GM23338 (cell line): ENCODE results near the gene TUBB. TPM values are rescaled to one million over a fixed set of nuclear protein-coding genes. Genes with fewer than 3 reads are reported as not detected.

ENCODE experiments used
- ATAC-seq: fragments of 200-7000 bp; cut with Tn5 transposase; 3 replicates; pipeline ENCODE4 v1.9.1; 2020
- DNase-seq: peaks from one replicate; pipeline ENCODE4 v3.0.0-alpha.2; 2015; ENCODE audit warnings: low spot score
- H2AFZ ChIP-seq: fragments of 200-600 bp; sonication (generic); 2 replicates; pipeline ENCODE4 v1.8.0; 2016; ENCODE audit warnings: antibody characterized with exemption, mild to moderate bottlenecking, moderate library complexity
- H3F3A ChIP-seq: fragments of 200-600 bp; sonication (generic); replicated peaks from 2 replicates; pipeline ENCODE4 v1.8.0; 2017; ENCODE audit warnings: antibody characterized with exemption, mixed run types, low read depth
- H3K27ac ChIP-seq: fragments of 200-600 bp; sonication (generic); 2 replicates; pipeline ENCODE4 v1.6.1; 2016; ENCODE audit warnings: low read depth
- H3K27me3 ChIP-seq: fragments of 200-600 bp; sonication (generic); 2 replicates; pipeline ENCODE4 v1.8.0; 2016; ENCODE audit warnings: mild to moderate bottlenecking, mixed run types, moderate library complexity; ENCODE audit not compliant: insufficient read depth
- H3K36me3 ChIP-seq: fragments of 200-600 bp; sonication (generic); 2 replicates; pipeline ENCODE4 v1.8.0; 2016; ENCODE audit warnings: mild to moderate bottlenecking; ENCODE audit not compliant: insufficient read depth
- H3K4me1 ChIP-seq: fragments of 200-600 bp; sonication (generic); 2 replicates; pipeline ENCODE4 v1.8.0; 2016; ENCODE audit warnings: mild to moderate bottlenecking, moderate library complexity; ENCODE audit not compliant: insufficient read depth
- H3K4me2 ChIP-seq: fragments of 200-600 bp; sonication (generic); 2 replicates; pipeline ENCODE4 v1.7.1; 2017; ENCODE audit warnings: mixed run types
- H3K4me3 ChIP-seq: fragments of 200-600 bp; sonication (generic); 2 replicates; pipeline ENCODE4 v1.6.1; 2016; ENCODE audit warnings: mixed run types
- H3K79me2 ChIP-seq: fragments of 200-600 bp; sonication (generic); replicated peaks from 2 replicates; pipeline ENCODE4 v1.8.0; 2017; ENCODE audit warnings: mild to moderate bottlenecking; ENCODE audit not compliant: insufficient read depth
- H3K9me2 ChIP-seq: fragments of 200-600 bp; sonication (generic); 2 replicates; pipeline ENCODE4 v1.8.0; 2017; ENCODE audit not compliant: insufficient read depth
- H4K20me1 ChIP-seq: fragments of 200-600 bp; sonication (generic); replicated peaks from 2 replicates; pipeline ENCODE4 v1.8.0; 2017; ENCODE audit warnings: mild to moderate bottlenecking; ENCODE audit not compliant: insufficient read depth
- H3K27ac Mint-ChIP-seq: 2 replicates; pipeline ENCODE4 v1.8.0; 2020; ENCODE audit warnings: inconsistent platforms, mild to moderate bottlenecking, moderate library complexity, mixed read lengths
- H3K27me3 Mint-ChIP-seq: 3 replicates; pipeline ENCODE4 v1.8.0; 2022; ENCODE audit warnings: low read depth, mild to moderate bottlenecking, moderate library complexity, mixed read lengths, inconsistent platforms; ENCODE audit not compliant: insufficient read depth, poor library complexity
- H3K36me3 Mint-ChIP-seq: 3 replicates; pipeline ENCODE4 v1.8.0; 2021; ENCODE audit warnings: low read depth, mild to moderate bottlenecking, inconsistent platforms, moderate library complexity, mixed read lengths
- H3K4me1 Mint-ChIP-seq: 3 replicates; pipeline ENCODE4 v1.8.0; 2020; ENCODE audit warnings: mild to moderate bottlenecking, inconsistent platforms, mixed read lengths
- H3K4me3 Mint-ChIP-seq: 3 replicates; pipeline ENCODE4 v1.8.0; 2021; ENCODE audit warnings: moderate library complexity, mild to moderate bottlenecking, inconsistent platforms, mixed read lengths
- H3K9me3 Mint-ChIP-seq: 3 replicates; pipeline ENCODE4 v1.8.0; 2020; ENCODE audit warnings: moderate library complexity, mild to moderate bottlenecking, inconsistent platforms, mixed read lengths
- CREB1 ChIP-seq: fragments of 250-450 bp; sonication (Bioruptor Pico); IDR thresholded peaks from 2 replicates; pipeline ENCODE4 v1.5.0; 2020; ENCODE audit warnings: low read depth, mild to moderate bottlenecking, moderate library complexity
- CTCF ChIP-seq, 2 experiments: fragments of 200-600 bp in 1 of 2; sonication (generic) in 1 of 2; conservative IDR thresholded peaks; 2 replicates each; pipeline versions ENCODE4 v1.5.1 to v1.6.1; 2016 to 2017; ENCODE audit warnings: antibody characterized with exemption in 2 of 2, low read depth in 2 of 2, mild to moderate bottlenecking in 2 of 2, moderate library complexity in 1 of 2
- EZH2 ChIP-seq: fragments of 200-600 bp; sonication (generic); IDR thresholded peaks from one replicate; pipeline ENCODE4 v1.8.0; 2017; ENCODE audit warnings: antibody characterized with exemption, mild to moderate bottlenecking, low read depth; ENCODE audit not compliant: unreplicated experiment
- EZH2phosphoT487 ChIP-seq: fragments of 200-600 bp; sonication (generic); IDR thresholded peaks from one replicate; pipeline ENCODE4 v1.8.1; 2018; ENCODE audit warnings: antibody characterized with exemption; ENCODE audit not compliant: unreplicated experiment
- JUNB ChIP-seq: IDR thresholded peaks from one replicate; pipeline ENCODE4 v1.6.1; 2016; ENCODE audit warnings: antibody characterized with exemption; ENCODE audit not compliant: unreplicated experiment
- NANOG ChIP-seq: IDR thresholded peaks from 2 replicates; pipeline ENCODE4 v1.6.1; 2016; ENCODE audit warnings: antibody characterized with exemption, borderline replicate concordance
- POLR2AphosphoS5 ChIP-seq: IDR thresholded peaks from 2 replicates; pipeline ENCODE4 v1.6.1; 2016; ENCODE audit warnings: antibody characterized with exemption, low read depth
- STAT1 ChIP-seq: IDR thresholded peaks from one replicate; pipeline ENCODE4 v1.6.1; 2016; ENCODE audit warnings: antibody characterized with exemption; ENCODE audit not compliant: unreplicated experiment
- ZNF114 ChIP-seq: fragments of 250-450 bp; sonication (Bioruptor Pico); IDR thresholded peaks from 2 replicates; pipeline ENCODE4 v1.5.0; 2020; ENCODE audit warnings: mild to moderate bottlenecking, moderate library complexity
- ZNF331 ChIP-seq: fragments of 250-450 bp; sonication (Bioruptor Pico); IDR thresholded peaks from 2 replicates; pipeline ENCODE4 v1.5.0; 2020; ENCODE audit warnings: low read depth, mild to moderate bottlenecking, moderate library complexity
- ZNF462 ChIP-seq: fragments of 250-450 bp; sonication (Bioruptor Pico); IDR thresholded peaks from 2 replicates; pipeline ENCODE4 v1.5.0; 2020; ENCODE audit warnings: mild to moderate bottlenecking, moderate library complexity
- polyA plus RNA-seq: library from polyadenylated mRNA; unstranded; fragments of >200 nt; fragmentation: Nextera tagmentation; extraction: Ambion mirVana; gene quantifications from 2 replicates; pipeline ENCODE4 v1.2.1, GENCODE V29; 2016
- total RNA-seq: library from RNA; depleted of rRNA; stranded (reverse); fragments of >200 nt; shearing (Covaris generic); gene quantifications from 2 replicates; pipeline ENCODE4 v1.2.3, GENCODE V29; 2014
- TF ChIP-seq, protein P1 (sequence below): IDR thresholded peaks from one replicate; pipeline ENCODE4 v1.6.1; 2018; ENCODE audit warnings: antibody characterized with exemption; ENCODE audit not compliant: unreplicated experiment
- TF ChIP-seq, protein P2 (sequence below): IDR thresholded peaks from 2 replicates; pipeline ENCODE4 v1.6.1; 2016; ENCODE audit warnings: antibody characterized with exemption

Gene TUBB
- total and polyA plus RNA-seq, 2 experiments from 2014 or later, result 1,041 to 1,704 TPM

- peaks cover 3% of the 10 kb centered on the region for H3K27me3 Mint-ChIP-seq
- Histone ChIP-seq H3K4me2 (no peak overlapping the region), H3K27ac (no peak overlapping the region), H3K36me3 (peaks cover 35% of the 10 kb centered on the region), H3K4me1 (no peaks in the 10 kb centered on the region), H3K27me3 (no peaks in the 10 kb centered on the region), H3K9me2 (no peaks in the 10 kb centered on the region), H2AFZ (no peak overlapping the region), H3K79me2 (no peaks in the 10 kb centered on the region), H3K4me3 (no peak overlapping the region), H3F3A (0 out of 2 replicates have a peak, but pooled peaks cover 3% of the 10 kb centered on the region), H4K20me1 (peaks cover 14% of the 10 kb centered on the region)
- H3K36me3 Mint-ChIP-seq, result peaks cover 83% of the 10 kb centered on the region
- H3K4me3 Mint-ChIP-seq, result no peak overlapping the region
- H3K27ac Mint-ChIP-seq, result no peak overlapping the region
- TF ChIP-seq, protein P1, sequence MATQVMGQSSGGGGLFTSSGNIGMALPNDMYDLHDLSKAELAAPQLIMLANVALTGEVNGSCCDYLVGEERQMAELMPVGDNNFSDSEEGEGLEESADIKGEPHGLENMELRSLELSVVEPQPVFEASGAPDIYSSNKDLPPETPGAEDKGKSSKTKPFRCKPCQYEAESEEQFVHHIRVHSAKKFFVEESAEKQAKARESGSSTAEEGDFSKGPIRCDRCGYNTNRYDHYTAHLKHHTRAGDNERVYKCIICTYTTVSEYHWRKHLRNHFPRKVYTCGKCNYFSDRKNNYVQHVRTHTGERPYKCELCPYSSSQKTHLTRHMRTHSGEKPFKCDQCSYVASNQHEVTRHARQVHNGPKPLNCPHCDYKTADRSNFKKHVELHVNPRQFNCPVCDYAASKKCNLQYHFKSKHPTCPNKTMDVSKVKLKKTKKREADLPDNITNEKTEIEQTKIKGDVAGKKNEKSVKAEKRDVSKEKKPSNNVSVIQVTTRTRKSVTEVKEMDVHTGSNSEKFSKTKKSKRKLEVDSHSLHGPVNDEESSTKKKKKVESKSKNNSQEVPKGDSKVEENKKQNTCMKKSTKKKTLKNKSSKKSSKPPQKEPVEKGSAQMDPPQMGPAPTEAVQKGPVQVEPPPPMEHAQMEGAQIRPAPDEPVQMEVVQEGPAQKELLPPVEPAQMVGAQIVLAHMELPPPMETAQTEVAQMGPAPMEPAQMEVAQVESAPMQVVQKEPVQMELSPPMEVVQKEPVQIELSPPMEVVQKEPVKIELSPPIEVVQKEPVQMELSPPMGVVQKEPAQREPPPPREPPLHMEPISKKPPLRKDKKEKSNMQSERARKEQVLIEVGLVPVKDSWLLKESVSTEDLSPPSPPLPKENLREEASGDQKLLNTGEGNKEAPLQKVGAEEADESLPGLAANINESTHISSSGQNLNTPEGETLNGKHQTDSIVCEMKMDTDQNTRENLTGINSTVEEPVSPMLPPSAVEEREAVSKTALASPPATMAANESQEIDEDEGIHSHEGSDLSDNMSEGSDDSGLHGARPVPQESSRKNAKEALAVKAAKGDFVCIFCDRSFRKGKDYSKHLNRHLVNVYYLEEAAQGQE, result no peak
- TF ChIP-seq EZH2phosphoT487 (no peak), ZNF331 (CRISPR knock-in tag) (no peak), CTCF (conservative IDR thresholded peaks at IDR 0.05; ENCODE audit: low read depth in 2 of 2) (no peak), CREB1 (no peak), EZH2 (no peak), POLR2AphosphoS5 (no peak), ZNF114 (CRISPR knock-in tag) (no peak), ZNF462 (CRISPR knock-in tag) (no peak), JUNB (no peak), NANOG (no peak), STAT1 (no peak)
- TF ChIP-seq, protein P2, sequence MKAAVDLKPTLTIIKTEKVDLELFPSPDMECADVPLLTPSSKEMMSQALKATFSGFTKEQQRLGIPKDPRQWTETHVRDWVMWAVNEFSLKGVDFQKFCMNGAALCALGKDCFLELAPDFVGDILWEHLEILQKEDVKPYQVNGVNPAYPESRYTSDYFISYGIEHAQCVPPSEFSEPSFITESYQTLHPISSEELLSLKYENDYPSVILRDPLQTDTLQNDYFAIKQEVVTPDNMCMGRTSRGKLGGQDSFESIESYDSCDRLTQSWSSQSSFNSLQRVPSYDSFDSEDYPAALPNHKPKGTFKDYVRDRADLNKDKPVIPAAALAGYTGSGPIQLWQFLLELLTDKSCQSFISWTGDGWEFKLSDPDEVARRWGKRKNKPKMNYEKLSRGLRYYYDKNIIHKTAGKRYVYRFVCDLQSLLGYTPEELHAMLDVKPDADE, result no peak
- H3K4me1 Mint-ChIP-seq, result peaks cover 7% of the 10 kb centered on the region
- no peak for DNase-seq
- H3K9me3 Mint-ChIP-seq, result no peaks in the 10 kb centered on the region; the same call in 1 of the 3 replicates
- no peak for ATAC-seq
These were observed 10.9 kb upstream of the TUBB start for GRCh38 chr6:30709101-30709868.
